ENCODE results near the gene DPP7. TPM values are rescaled to one million over a fixed set of nuclear protein-coding genes. Genes with fewer than 3 reads are reported as not detected.

The DPP7 gene
- total and polyA plus RNA-seq, 4 donors: 97.4 to 598 (median 126) TPM

DNA sequence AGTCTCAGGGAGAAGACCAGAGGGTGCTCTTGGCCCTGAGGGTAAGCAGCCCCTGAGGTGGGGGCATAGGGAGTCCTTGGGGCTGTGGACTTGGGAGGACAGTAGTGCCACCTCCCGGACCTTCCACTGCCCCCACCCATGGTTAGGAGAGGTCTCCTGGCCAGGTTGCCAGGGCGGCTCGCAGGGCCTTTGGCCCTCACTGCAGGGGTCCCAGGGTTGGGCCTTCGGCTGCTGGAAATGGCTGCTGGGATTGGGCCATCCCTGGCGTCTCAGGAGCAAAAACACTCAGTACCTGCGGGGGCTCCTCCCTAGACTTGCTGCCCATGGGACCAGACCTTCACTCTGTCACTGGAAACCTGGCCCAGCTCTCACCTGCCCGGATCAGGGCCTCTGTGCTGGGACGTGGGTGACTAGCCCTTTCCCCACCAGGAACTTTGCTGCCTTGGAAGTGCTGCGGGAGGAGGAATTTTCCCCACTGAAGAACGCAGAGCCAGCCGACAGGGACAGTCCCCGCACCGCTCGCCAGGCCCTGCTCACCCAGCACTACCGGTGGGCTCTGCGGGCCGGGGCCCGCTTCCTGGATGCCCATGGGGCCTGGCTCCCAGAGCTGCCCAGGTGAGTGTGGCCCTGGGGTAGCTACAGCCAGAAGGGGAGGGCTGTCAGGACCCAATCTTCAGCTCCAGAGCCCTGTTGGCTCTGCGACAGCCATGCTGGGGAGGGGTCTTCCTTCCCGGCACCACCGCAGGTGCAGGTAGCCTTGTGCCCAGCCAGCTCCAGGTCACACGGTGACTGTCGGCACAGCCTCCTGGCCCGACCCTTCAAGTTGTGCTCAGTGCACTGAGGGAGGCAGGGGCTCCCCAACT is 34.0 kb downstream of the DPP7 start:
- intact Hi-C loops (cut with DNase I): no loop called here
- Histone ChIP-seq H3K4me1 (ENCODE audit: control insufficient read depth in 1 of 2, insufficient read depth in 2 of 2, low read length in 2 of 2) (no peaks in the 10 kb centered on the region), H3K27me3 (ENCODE audit: control insufficient read depth in 1 of 2, insufficient read depth in 2 of 2, low read length in 1 of 2) (no peaks in the 10 kb centered on the region), H3K4me3 (ENCODE audit: low read length in 2 of 2) (no peak overlapping the region), H3K27ac (ENCODE audit: low read depth in 1 of 2, low read length in 2 of 2) (no peak overlapping the region), H3K36me3 (ENCODE audit: control insufficient read depth in 1 of 2, insufficient read depth in 2 of 2, low read length in 1 of 2) (no peaks in the 10 kb centered on the region), H3K9me3 (ENCODE audit: control insufficient read depth, low read length) (no peaks in the 10 kb centered on the region)
- WGBS, 2 donors: 92 to 95% methylated on average over 24 of the region's 24 CpGs
- peak in 1 of 2 donors; percentile 70 for DNase-seq
- ATAC-seq (ENCODE audit: low FRiP score): no peak

GRCh38 chr9:137079401-137079787 is 35.1 kb downstream of the DPP7 start:
- ATAC-seq (ENCODE audit: low FRiP score) (no peak), DNase-seq (peak in 1 of 2 donors; percentile 66)
- Histone ChIP-seq H3K4me1 (ENCODE audit: control insufficient read depth in 1 of 2, insufficient read depth in 2 of 2, low read length in 2 of 2) (no peaks in the 10 kb centered on the region), H3K27me3 (ENCODE audit: control insufficient read depth in 1 of 2, insufficient read depth in 2 of 2, low read length in 1 of 2) (no peaks in the 10 kb centered on the region), H3K4me3 (ENCODE audit: low read length in 2 of 2) (no peak overlapping the region), H3K9me3 (ENCODE audit: control insufficient read depth, low read length) (no peaks in the 10 kb centered on the region), H3K27ac (ENCODE audit: low read depth in 1 of 2, low read length in 2 of 2) (no peak overlapping the region), H3K36me3 (ENCODE audit: control insufficient read depth in 1 of 2, insufficient read depth in 2 of 2, low read length in 1 of 2) (no peaks in the 10 kb centered on the region)
- 91 to 92% methylated on average over 13 of the region's 13 CpGs for WGBS, 2 donors
- intact Hi-C loops (cut with DNase I): no loop called here

DNA sequence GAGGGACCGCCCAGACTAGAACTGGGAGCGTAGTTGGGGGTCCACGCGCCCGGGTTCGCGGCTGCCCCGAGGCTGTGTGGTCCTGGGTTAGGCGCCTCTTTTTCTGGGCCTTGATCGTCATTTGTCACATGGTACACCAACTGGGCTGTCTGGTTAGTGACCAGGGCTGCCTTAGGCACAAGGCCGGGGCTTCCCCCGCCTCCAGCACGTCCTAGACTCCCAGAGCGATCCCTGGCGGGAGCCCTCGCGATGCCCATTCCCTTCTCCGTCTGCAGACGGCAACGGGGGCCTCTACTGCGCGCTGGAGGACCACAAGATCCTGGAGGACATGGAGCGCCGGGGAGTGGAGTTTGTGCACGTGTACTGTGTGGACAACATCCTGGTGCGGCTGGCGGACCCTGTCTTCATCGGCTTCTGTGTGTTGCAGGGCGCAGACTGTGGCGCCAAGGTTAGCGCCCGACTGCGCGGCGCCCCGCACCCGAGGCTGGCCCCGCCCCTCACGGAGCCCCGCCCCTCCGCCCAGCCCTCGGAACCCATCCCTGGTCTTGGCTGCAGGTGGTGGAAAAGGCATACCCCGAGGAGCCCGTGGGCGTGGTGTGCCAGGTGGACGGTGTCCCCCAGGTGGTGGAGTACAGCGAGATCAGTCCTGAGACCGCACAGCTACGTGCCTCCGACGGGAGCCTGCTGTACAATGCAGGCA is 35.7 kb downstream of the DPP7 start:
- ATAC-seq (ENCODE audit: low FRiP score) (no peak), DNase-seq (peak in 1 of 2 donors; percentile 70)
- no peaks in the 10 kb centered on the region for H3K4me1 ChIP-seq (ENCODE audit: control insufficient read depth in 1 of 2, insufficient read depth in 2 of 2, low read length in 2 of 2)
- WGBS, 2 donors: 71 to 77% methylated on average over 48 to 51 of the region's 51 CpGs
- H3K27me3 ChIP-seq (ENCODE audit: control insufficient read depth in 1 of 2, insufficient read depth in 2 of 2, low read length in 1 of 2): no peaks in the 10 kb centered on the region
- intact Hi-C loops (cut with DNase I): no loop called here
- no peaks in the 10 kb centered on the region for H3K36me3 ChIP-seq (ENCODE audit: control insufficient read depth in 1 of 2, insufficient read depth in 2 of 2, low read length in 1 of 2)
- no peak overlapping the region for H3K4me3 ChIP-seq (ENCODE audit: low read length in 2 of 2)
- no peaks in the 10 kb centered on the region for H3K9me3 ChIP-seq (ENCODE audit: control insufficient read depth, low read length)
- H3K27ac ChIP-seq (ENCODE audit: low read depth in 1 of 2, low read length in 2 of 2): no peak overlapping the region

DNA sequence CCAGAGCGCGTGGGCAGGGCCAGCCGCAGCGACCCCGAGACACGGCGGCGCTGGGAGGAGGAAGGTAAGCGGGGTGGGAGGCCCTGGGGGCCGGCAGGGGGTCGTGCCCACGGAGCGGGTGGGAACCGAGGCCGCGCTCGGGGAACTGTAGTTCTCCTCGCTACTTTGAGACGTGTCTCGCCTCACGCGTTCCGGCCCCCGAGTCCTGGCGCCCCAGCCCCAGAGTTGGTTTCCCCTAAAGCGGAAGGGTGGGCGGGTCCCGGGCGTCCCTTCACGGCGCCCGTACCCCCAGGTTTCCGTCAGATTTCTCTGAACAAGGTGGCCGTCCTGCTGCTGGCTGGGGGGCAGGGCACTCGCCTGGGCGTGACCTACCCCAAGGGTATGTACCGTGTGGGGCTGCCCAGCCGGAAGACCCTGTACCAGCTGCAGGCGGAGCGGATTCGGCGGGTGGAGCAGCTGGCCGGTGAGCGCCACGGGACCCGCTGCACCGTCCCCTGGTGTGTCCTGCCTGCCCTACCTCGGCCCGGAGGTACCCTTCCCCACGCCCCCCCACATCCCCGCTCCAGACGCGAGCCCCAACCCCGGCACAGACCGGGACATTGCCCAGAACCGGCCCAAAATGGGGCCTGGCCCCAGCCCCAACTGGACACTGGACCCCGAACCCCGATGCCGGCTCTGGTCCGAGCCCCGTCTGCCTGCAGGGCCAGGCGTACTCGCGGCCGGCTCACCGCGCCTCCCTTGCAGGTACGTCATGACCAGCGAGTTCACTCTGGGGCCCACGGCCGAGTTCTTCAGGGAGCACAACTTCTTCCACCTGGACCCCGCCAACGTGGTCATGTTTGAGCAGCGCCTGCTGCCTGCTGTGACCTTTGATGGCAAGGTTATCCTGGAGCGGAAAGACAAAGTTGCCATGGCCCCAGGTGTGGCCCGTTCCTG is 36.5 kb downstream of the DPP7 start:
- H3K4me1 ChIP-seq (ENCODE audit: control insufficient read depth in 1 of 2, insufficient read depth in 2 of 2, low read length in 2 of 2): no peaks in the 10 kb centered on the region
- intact Hi-C loops (cut with DNase I): no loop called here
- ATAC-seq (ENCODE audit: low FRiP score) (no peak), DNase-seq (peak; percentile 69 to 76)
- H3K27me3 ChIP-seq (ENCODE audit: control insufficient read depth in 1 of 2, insufficient read depth in 2 of 2, low read length in 1 of 2): no peaks in the 10 kb centered on the region
- H3K4me3 ChIP-seq (ENCODE audit: low read length in 2 of 2): peak overlapping the region; percentile 66 to 75
- no peaks in the 10 kb centered on the region for H3K9me3 ChIP-seq (ENCODE audit: control insufficient read depth, low read length)
- H3K36me3 ChIP-seq (ENCODE audit: control insufficient read depth in 1 of 2, insufficient read depth in 2 of 2, low read length in 1 of 2): no peaks in the 10 kb centered on the region
- no peak overlapping the region for H3K27ac ChIP-seq (ENCODE audit: low read depth in 1 of 2, low read length in 2 of 2)
- 21 to 23% methylated on average over 60 to 76 of the region's 76 CpGs for WGBS, 2 donors

DNA sequence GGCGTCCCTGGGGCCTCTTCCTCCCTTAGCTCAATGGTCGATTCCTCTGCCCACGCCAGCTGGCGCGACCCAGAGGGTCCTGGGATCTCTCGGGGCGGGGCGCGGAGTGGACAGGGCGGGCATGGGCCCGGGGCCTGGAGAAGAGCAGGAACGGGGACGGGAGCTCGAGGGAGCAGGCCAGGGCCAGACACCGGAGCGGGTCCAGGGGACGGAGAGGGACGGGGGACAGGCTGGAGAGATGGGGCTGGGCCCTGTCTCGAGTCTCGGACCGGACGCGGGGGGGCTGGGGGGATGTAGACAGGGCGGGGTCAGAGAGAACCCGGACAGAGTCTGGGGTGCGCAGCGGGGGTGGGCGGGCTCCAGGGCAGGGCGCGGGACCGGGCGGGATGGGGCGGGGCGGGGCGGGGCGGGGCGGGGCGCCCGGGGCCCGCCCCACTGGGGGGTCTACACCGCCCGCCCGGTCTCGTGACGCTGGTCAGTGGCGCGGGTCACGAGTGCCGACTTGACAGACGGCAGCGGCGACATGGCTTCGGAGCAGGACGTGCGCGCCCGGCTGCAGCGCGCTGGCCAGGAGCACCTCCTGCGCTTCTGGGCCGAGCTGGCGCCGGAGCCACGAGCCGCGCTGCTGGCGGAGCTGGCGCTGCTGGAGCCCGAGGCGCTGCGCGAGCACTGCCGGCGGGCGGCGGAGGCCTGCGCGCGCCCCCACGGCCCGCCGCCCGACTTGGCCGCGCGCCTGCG is 37.4 kb downstream of the DPP7 start, which contains the start of gene UAP1L1:
Gene UAP1L1, plus strand, starts transcription at position 508 of the 738 bp plus-strand sequence. Its CDS starts 16 bp downstream, at position 524.
- peak; percentile 88 to 91 for DNase-seq
- intact Hi-C loops (cut with DNase I): no loop called here
- Histone ChIP-seq H3K36me3 (ENCODE audit: control insufficient read depth in 1 of 2, insufficient read depth in 2 of 2, low read length in 1 of 2) (no peaks in the 10 kb centered on the region), H3K27ac (ENCODE audit: low read depth in 1 of 2, low read length in 2 of 2) (no peak within 1 kb of the TSS), H3K4me3 (ENCODE audit: low read length in 2 of 2) (peak within 1 kb of the TSS; percentile 66 to 75), H3K9me3 (ENCODE audit: control insufficient read depth, low read length) (no peaks in the 10 kb centered on the region), H3K4me1 (ENCODE audit: control insufficient read depth in 1 of 2, insufficient read depth in 2 of 2, low read length in 2 of 2) (no peaks in the 10 kb centered on the region), H3K27me3 (ENCODE audit: control insufficient read depth in 1 of 2, insufficient read depth in 2 of 2, low read length in 1 of 2) (no peaks in the 10 kb centered on the region)
- 2 to 4% methylated on average over 34 to 87 of the region's 87 CpGs for WGBS, 2 donors
- peak; percentile 75 for ATAC-seq (ENCODE audit: low FRiP score)

GRCh38 chr9:137076636-137077009 is 37.9 kb downstream of the DPP7 start:
- intact Hi-C loops (cut with DNase I): no loop called here
- Histone ChIP-seq H3K4me3 (ENCODE audit: low read length in 2 of 2) (no peak overlapping the region), H3K27me3 (ENCODE audit: control insufficient read depth in 1 of 2, insufficient read depth in 2 of 2, low read length in 1 of 2) (no peaks in the 10 kb centered on the region), H3K27ac (ENCODE audit: low read depth in 1 of 2, low read length in 2 of 2) (no peak overlapping the region), H3K4me1 (ENCODE audit: control insufficient read depth in 1 of 2, insufficient read depth in 2 of 2, low read length in 2 of 2) (no peaks in the 10 kb centered on the region), H3K9me3 (ENCODE audit: control insufficient read depth, low read length) (no peaks in the 10 kb centered on the region), H3K36me3 (ENCODE audit: control insufficient read depth in 1 of 2, insufficient read depth in 2 of 2, low read length in 1 of 2) (no peaks in the 10 kb centered on the region)
- DNase-seq (peak in 1 of 2 donors; percentile 71), ATAC-seq (ENCODE audit: low FRiP score) (no peak)
- WGBS, 2 donors: 64 to 65% methylated on average over 15 of the region's 15 CpGs

DNA sequence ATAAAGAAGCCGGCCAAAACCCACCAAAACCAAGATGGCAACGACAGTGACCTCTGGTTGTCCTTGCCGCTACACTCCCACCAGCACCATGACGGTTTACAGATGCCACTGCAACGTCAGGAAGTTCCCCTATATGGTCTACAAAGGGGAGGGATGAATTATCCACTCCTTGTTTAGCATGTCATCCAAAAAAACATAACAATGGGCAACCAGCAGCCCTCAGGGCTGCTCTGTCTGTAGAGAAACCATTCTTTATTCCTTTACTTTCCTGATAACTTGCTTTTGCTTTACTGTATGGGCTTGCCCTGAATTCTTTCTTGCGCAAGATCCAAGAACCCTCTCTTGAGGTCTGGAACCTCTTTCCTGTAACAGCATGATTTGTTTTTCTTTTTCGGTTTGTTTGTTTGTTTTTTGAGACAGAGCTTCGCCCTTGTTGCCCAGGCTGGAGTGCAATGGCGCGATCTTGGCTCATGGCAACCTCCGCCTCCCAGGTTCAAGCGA is 39.2 kb downstream of the DPP7 start:
- no peaks in the 10 kb centered on the region for H3K4me1 ChIP-seq (ENCODE audit: control insufficient read depth in 1 of 2, insufficient read depth in 2 of 2, low read length in 2 of 2)
- H3K27me3 ChIP-seq (ENCODE audit: control insufficient read depth in 1 of 2, insufficient read depth in 2 of 2, low read length in 1 of 2): no peaks in the 10 kb centered on the region
- WGBS, 2 donors: 83 to 88% methylated on average over 12 of the region's 12 CpGs
- ATAC-seq (ENCODE audit: low FRiP score): no peak
- no peaks in the 10 kb centered on the region for H3K36me3 ChIP-seq (ENCODE audit: control insufficient read depth in 1 of 2, insufficient read depth in 2 of 2, low read length in 1 of 2)
- intact Hi-C loops (cut with DNase I): no loop called here
- H3K4me3 ChIP-seq (ENCODE audit: low read length in 2 of 2): no peak overlapping the region
- H3K9me3 ChIP-seq (ENCODE audit: control insufficient read depth, low read length): no peaks in the 10 kb centered on the region
- no peak for DNase-seq
- no peak overlapping the region for H3K27ac ChIP-seq (ENCODE audit: low read depth in 1 of 2, low read length in 2 of 2)

All from aorta (tissue), 5 donors.